HCT116 (cell line): ENCODE data around the gene ADGRE3.

Experiments
- CTCF ChIP-seq, 3 experiments: fragments of 200-600 bp in 1 of 3; sonication (generic) in 1 of 3; IDR thresholded peaks in 2 of 3; conservative IDR thresholded peaks in 1 of 3; 2 replicates each; pipeline ENCODE4 v1.5.1; 2012 to 2017; ENCODE audit warnings: low read depth in 2 of 3, low read length in 2 of 3, antibody characterized with exemption in 1 of 3, borderline replicate concordance in 1 of 3, control low read depth in 1 of 3, mild to moderate bottlenecking in 1 of 3, mixed read lengths in 1 of 3, mixed run types in 1 of 3, moderate library complexity in 1 of 3; ENCODE audit not compliant: insufficient read depth in 1 of 3
- EZH2 ChIP-seq: fragments of 200-600 bp; sonication (generic); IDR thresholded peaks from 2 replicates; pipeline ENCODE4 v1.6.1; 2017; ENCODE audit warnings: antibody characterized with exemption, mixed run types
- POLR2A ChIP-seq: IDR thresholded peaks from 2 replicates; pipeline ENCODE4 v1.7.0; 2011; ENCODE audit warnings: borderline replicate concordance; ENCODE audit not compliant: insufficient read depth, insufficient read length; ENCODE audit errors: extremely low read depth
- SRF ChIP-seq: IDR thresholded peaks from 2 replicates; pipeline ENCODE4 v1.6.1; 2012; ENCODE audit warnings: low read depth
- YY1 ChIP-seq: IDR thresholded peaks from 2 replicates; pipeline ENCODE4 v1.6.1; 2011; ENCODE audit warnings: low read length, low read depth, moderate library complexity, mild to moderate bottlenecking; ENCODE audit not compliant: insufficient replicate concordance; ENCODE audit errors: extremely low read depth
- ZFX ChIP-seq: fragments of 450-650 bp; IDR thresholded peaks from 2 replicates; pipeline ENCODE4 v1.6.1; 2017

GRCh38 chr19:14654786-14655560 is 19.7 kb downstream of the ADGRE3 start:
- TF ChIP-seq POLR2A = no peak
- TF ChIP-seq CTCF (IDR thresholded peaks at IDR 0.05 in 2 of 3, conservative IDR thresholded peaks at IDR 0.05 in 1 of 3; ENCODE audit: borderline replicate concordance in 1 of 3, insufficient read depth in 1 of 3, low read depth in 2 of 3, low read length in 2 of 3) = no peak
- no peak for TF ChIP-seq EZH2
- TF ChIP-seq YY1 = no peak
- no peak for TF ChIP-seq SRF
- no peak for TF ChIP-seq ZFX
